HG03571 (cell line): Measurements from ENCODE around the gene HDAC3.
A peak's percentile ranks its signal among the peaks of the same experiment; 100 is the strongest.

Experiments
- ATAC-seq: cut with Tn5 transposase; IDR thresholded peaks from one replicate; pipeline ENCODE4 v1.9.1; 2021; ENCODE audit not compliant: unreplicated experiment

The HDAC3 gene

GRCh38 chr5:141662028-141662427 lies 25.4 kb upstream of the HDAC3 start:
- no peak for ATAC-seq

GRCh38 chr5:141657937-141658545 lies 21.4 kb upstream of the HDAC3 start:
- ATAC-seq, result no peak

GRCh38 chr5:141657404-141657803 lies 20.8 kb upstream of the HDAC3 start:
- ATAC-seq, result no peak

- no peak for ATAC-seq
Observed at GRCh38 chr5:141656396-141656795, 19.7 kb upstream of the HDAC3 start.

- ATAC-seq, result no peak
Observed at GRCh38 chr5:141655020-141655419, 18.4 kb upstream of the HDAC3 start.

GRCh38 chr5:141654298-141654697 lies 17.6 kb upstream of the HDAC3 start:
- no peak for ATAC-seq

GRCh38 chr5:141651728-141652105 lies 15.1 kb upstream of the HDAC3 start:
- no peak for ATAC-seq

GRCh38 chr5:141650851-141651727 lies 14.4 kb upstream of the HDAC3 start, which contains the start of gene FCHSD1:
Gene FCHSD1 (minus strand): TSS chr5:141651418. CDS start chr5:141651368, 50 bp downstream.
- ATAC-seq, result peak; percentile 93

GRCh38 chr5:141649972-141650371 lies 13.3 kb upstream of the HDAC3 start:
- ATAC-seq, result no peak

GRCh38 chr5:141649056-141649688 lies 12.5 kb upstream of the HDAC3 start:
- no peak for ATAC-seq

GRCh38 chr5:141647851-141648250 lies 11.2 kb upstream of the HDAC3 start:
- no peak for ATAC-seq

- ATAC-seq, result no peak
Observed at GRCh38 chr5:141647242-141647641, 10.6 kb upstream of the HDAC3 start.

GRCh38 chr5:141646026-141646425 lies 9.4 kb upstream of the HDAC3 start:
- no peak for ATAC-seq

- no peak for ATAC-seq
Observed at GRCh38 chr5:141641634-141642267, 5.1 kb upstream of the HDAC3 start.

- no peak for ATAC-seq
Observed at GRCh38 chr5:141640698-141641097, 4.0 kb upstream of the HDAC3 start.

GRCh38 chr5:141640051-141640415 lies 3.4 kb upstream of the HDAC3 start:
- ATAC-seq, result no peak

- no peak for ATAC-seq
Observed at GRCh38 chr5:141639357-141640050, 2.9 kb upstream of the HDAC3 start.

GRCh38 chr5:141638771-141639170 lies 2.1 kb upstream of the HDAC3 start:
- ATAC-seq, result no peak

GRCh38 chr5:141637767-141638419 lies 1.2 kb upstream of the HDAC3 start:
- ATAC-seq, result no peak

- ATAC-seq, result peak; percentile 12
Observed at GRCh38 chr5:141637123-141637766, 596 bp upstream of the HDAC3 start.
